A172 (cell line): ENCODE results near the gene ADCY2. TPM values are rescaled to one million over a fixed set of nuclear protein-coding genes. Genes with fewer than 3 reads are reported as not detected.
A peak's percentile ranks its signal among the peaks of the same experiment; 100 is the strongest.

Source experiments
- DNase-seq: peaks from one replicate; pipeline ENCODE4 v3.0.0-alpha.2; 2015; ENCODE audit warnings: low spot score
- total RNA-seq: library from RNA; depleted of rRNA; stranded (reverse); fragments of >200 nt; shearing (Covaris generic); gene quantifications from 2 replicates; pipeline ENCODE4 v1.2.3, GENCODE V29; 2014

Gene ADCY2
- total RNA-seq, 1 experiment from 2014 or later: 0.10 TPM

DNA sequence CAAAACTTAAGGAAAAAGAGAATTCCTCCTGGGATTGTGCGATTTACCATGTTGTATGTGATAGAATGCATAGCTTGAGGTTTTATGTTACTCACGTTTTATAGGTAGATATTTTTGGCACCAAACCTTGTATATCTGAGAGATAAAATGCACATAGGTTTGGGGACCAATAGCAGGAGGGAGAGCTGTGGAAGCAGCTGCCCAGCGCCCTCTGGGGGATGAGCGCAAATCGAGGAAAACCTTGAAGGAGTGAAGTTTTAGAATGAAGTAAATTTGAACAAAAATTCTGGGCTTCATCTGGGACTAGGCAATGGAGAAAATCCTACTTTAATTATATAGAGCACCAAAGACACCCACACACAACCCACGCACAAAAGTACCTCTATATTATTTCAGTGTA, 197.0 kb downstream of the ADCY2 start:
- no peak for DNase-seq

DNA sequence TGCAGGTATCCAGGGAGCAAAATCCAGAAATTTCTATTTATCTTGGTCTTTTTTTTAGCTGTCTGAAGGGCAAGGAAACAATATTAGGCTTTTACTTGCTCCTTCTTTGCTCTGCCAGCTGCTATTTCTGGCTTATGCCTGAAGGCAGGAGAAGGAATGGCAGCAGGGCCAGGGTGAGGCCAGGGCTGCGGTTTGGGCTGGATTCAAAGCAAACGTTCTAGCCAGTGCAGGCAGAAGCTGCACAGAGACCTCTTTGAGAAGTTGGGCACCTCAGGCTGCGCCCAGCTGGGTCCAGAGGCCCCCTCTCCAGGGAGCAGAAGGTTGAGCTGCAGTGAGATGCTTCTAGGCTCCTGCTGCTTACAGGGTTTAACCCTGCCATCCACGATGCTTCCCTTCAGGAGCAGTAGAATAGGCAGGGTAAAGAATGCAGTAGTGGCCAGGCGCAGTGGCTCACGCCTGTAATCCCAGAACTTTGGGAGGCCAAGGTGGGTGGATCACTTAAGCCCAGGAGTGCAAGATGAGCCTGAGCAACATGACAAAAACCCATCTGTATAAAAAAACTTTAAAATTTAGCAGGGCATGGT, 201.2 kb downstream of the ADCY2 start:
- DNase-seq: peak; percentile 19

DNA sequence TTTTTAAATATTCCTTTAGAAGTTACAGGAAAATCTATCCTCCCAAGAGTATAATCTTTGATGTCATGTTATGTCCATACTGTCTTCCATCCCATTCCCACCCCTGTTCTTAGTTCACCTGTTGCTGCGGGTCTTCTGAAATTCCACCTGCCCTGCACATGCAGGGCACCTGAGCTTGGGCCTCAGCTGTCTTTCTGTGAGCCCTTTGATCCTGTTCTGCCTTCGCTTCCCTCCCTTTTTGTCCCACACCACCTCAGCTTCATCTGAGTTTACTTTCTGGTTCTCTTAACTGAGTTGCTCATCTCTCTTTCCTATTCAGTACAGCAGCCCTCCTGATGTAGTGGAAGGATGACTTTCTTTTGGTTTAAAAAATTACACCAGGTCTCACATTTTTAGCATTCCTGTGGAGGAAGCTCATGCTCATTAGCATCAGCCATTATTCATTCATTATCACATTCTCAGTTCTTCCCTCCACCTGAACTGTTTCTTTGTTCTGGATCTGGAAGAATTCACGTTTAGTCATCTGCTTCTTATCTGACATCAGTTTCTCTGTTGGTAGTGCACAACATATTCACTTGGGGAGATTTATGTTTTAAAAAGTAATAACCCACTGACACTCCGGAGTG, 211.0 kb downstream of the ADCY2 start:
- peak; percentile 41 for DNase-seq

DNA sequence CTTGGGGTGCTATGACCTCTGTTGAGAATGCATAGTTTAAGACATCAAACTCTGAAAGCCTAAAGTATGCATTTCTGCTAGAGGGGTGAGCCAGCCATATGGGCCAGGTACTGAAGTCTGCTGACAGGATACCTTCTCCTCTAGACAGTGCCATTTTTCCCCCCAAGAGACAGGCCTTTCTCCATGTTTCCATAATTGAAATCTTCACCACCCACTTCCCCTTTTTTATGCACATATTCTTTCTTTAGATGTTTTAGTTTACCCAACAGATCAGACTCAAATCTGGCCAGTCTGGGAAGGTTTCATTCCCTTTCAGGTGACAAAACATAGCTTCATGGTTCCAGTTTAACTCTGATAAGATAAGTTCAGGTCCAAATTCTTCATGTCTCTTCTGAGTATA, 212.8 kb downstream of the ADCY2 start:
- DNase-seq: no peak

DNA sequence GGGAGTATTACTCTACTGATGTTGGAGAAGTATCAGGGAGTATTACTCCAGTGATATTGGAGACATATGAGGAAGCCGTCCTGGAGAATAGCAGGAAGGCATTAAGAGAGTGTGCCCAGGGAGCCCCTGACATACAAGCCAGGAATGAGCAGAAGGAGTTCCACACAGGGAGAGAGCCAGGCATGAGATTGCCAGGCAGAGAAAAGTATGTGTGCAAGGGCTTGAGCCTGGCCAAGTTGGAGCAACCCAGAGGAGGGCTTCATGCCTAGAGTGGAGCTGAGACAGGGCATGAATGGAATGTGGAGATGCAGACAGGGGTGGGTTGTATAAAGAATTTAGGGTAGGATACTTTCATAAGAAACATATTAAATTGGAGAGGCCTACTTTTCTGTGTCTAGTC, 213.8 kb downstream of the ADCY2 start:
- DNase-seq: no peak

DNA sequence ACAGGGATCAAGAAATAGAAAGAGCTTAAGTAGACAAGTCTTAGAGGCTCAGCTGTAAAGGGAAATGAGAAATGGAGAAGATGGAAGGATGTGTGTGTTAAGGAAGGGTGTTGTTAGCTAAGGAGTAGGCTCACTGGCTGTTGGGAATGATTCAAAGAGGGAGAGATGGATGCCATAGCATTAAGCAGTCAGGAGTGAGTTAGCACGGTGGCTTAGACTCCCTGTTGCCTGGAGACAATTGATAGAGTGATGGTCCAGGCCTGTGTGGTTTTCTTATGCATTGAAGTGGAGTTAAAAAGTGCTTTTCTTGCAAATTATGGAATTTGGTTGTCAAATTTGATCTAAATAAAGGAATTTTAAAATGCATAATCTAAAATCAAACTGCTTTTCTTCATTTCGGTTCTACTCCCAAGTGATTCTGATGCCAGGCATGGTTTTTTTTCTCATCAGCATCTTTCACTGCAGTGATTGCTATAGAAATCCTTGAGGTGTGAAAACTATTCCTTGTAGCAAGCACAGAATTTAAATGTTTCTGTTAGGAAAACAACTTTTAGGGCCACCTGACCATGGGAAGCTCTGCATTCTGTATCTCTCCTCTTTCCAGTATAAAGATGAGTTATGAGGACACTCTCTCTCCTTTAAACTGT, 214.7 kb downstream of the ADCY2 start:
- DNase-seq: no peak

DNA sequence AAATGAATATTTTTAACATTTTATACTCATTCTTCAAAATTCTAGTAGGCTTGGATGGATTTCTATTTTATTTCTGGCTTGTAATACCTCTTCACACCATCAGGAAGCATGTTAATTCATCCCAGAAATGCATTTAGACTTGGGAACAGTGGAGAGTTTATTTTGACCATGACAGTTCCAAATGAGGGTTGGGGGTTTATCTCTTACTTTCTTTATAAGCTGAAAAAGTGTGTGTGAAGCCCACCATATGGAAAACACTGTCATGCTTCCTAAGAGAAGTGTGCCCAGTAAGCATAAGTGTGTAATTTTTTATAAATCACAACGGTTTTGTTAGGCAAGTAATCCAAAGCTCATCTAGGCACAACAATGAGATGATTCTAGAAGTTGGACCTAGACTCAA, 215.6 kb downstream of the ADCY2 start:
- DNase-seq: no peak

DNA sequence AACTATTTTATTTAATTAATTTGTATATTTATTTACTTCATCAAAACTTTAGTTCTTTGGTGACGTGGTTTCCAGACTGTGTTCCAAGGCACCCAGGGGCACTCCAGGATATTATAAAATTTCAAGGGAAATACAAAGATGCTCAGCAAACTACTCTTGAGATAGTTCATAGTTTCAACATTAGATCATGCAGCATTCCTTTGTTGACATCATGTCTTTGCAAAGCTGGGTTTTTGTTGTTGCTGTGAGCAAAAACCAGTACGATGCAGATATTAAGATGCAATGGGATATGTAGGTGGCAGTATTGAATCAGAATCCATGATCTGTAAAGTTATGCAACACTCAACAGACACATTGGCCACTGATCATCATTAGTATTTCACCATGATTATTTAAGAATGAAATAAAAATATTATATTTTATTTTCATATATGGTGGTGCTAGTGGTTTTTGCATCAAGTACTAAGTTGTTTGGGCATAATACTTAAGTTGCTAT, 219.7 kb downstream of the ADCY2 start:
- peak; percentile 28 for DNase-seq

DNA sequence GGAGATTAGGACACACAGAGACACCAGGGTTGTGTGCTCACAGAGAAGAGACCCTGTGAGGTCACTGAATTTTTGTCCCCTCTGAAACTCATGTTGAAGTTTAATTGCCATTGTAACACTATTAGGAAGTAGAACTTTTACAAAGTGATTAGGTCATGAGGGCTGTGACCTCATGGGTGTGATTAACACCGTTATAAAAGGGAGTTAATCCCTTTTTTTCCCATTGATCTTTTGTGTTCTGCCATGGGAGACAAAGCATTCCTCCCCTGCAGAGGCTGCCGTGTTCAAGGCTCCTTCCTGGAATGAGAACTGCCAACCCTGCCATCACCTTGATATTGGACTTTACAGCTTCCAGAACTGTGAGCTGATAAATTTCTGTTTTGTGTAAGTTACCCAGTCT, 221.0 kb downstream of the ADCY2 start:
- no peak for DNase-seq

DNA sequence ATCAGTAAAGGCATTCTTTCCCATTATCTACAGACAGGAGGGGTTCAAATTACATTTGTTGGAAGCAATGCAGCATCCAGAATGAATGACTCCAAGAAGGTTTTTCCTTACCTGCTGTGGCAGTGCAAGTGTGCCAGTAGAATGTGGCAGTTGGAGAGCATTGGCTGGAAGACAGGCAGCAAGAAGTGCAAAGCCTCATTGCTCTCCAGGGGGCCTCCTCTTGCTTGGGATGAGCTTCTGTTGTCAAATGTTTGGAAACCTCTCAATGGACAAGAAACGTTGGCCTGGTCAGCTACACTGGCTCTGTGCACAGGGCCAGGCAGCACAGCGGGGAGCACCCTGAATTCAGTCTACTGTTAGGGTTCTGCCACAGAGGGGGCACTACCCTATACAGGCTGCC, 226.6 kb downstream of the ADCY2 start:
- no peak for DNase-seq

DNA sequence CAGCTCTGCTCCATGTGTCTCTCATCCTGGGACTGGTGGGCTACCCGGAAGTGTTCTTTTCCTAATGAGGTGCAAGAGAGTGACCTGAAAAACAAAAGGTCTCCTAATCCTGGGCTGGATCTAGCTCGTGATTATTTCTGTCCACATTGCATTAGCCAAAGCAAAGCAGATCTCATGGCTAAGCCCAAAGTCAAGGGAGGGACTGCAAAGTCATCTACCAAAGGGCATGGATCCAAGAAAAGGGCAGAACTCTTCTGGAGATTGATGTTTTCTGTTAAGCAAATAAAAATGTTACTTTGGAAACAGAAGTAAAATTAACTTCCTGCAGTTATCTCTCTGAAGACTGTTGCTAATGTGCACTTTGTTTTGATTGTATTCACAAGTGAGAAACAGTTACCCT, 229.8 kb downstream of the ADCY2 start:
- no peak for DNase-seq

DNA sequence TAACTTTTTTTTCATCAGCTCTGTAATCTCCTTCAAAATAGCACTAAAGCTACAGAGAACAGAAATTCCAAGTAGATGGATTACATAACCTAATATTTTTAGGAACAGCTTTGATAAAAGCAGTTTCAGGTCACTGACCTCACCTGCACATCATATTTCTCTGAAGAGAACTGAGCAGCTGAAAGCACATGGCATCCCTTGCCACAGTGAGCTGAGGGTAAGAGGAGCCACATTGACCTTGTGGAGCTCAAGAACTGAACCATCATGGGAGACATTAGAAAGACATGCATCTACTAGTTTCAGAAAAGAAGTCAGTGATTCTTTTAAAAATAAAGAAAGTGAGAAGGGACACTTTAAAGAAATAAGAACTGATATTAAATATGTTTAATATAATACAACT, 232.3 kb downstream of the ADCY2 start:
- DNase-seq: no peak

DNA sequence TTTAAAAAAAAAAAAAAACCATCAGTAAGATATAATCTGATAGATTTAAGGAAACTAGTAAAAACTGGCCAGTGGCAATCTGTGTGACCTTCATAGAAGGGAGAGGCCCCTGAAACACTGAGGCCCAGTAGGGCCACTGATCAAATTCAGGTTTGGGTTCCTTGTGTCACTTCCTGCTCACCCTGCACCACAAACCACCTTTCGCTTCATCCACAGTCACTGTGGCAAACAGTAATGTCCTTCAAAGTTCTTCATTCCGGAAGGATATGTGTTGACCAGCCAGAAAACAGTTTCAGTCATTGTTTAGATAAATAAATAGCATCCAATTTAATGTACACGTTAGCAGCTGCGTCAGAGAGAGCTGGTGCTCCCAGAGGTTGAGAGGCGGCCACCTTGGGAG, 232.9 kb downstream of the ADCY2 start:
- no peak for DNase-seq

DNA sequence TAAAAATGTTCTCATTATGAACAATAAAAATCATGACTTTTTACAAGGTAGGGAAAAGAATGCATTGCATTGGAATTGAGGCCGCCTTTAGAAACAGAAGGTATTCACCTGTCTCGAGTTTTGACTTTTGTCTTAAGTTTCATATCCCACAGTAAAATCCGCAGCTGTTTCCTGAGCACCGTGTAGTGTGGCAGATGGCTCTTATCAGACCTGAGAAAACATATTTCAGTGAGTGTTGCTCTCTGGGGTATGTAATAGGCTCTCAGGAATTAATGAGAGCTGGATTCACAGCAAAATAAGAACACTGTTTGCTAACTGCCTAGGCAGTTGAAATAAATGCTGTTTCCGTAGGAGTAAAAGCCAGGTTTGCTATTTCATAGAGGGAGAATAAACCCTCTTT, 233.6 kb downstream of the ADCY2 start:
- DNase-seq: no peak

DNA sequence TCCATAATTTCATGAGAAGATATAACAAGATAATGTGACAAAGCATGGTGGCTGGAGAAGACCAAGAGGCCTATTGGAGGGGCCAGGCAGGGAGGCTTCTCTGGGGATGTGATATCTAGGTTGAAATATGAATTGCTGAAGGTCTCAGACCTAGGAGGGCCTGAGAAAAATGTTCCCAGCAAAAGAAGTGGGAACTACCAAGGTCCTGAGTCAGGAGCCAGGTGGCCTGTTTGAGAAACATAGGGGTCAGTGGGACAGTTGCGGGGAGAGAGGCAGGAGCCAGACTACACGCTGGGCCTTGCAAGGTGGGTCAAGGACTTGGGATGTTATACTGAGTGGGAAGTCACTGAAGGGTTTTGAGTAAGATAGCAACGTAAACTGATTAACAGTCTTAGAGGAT, 238.9 kb downstream of the ADCY2 start:
- no peak for DNase-seq

DNA sequence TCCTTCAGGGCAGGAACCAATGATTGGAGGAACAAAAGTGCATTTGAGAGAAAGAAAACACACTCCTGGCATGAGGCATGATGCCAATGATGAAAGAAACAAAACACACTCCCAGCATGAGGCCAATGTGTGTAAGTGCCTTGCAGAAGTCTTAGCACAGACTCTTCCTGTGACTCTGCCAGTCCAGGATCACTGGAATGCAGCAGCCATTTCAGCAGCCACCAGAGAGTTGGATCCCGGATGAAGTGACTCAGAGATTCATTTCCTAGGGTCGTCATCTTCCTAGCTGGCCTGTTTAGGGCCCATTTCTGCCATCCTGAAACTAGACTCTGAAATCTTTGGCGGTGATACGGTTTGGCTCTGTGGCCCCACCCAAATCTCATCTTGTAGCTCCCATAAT, 242.5 kb downstream of the ADCY2 start:
- DNase-seq: peak; percentile 31

DNA sequence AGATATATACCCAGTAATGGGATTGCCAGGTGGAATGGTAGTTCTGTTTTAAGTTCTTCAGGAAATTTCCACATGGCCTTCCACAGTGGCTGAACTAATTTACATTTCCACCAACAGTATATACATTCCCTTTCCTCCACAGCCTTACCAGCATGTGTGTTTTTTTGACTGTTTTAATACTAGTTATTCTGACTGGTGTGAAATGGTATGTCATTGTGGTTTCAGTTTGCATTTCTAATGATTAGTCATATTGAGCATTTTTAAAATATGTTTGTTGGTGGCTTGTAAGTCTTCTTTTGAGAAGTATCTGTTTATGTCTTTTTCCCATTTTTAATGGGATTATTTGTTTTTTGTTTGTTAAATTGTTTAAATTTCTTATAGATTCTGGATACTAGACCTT, 246.1 kb downstream of the ADCY2 start:
- peak; percentile 35 for DNase-seq

DNA sequence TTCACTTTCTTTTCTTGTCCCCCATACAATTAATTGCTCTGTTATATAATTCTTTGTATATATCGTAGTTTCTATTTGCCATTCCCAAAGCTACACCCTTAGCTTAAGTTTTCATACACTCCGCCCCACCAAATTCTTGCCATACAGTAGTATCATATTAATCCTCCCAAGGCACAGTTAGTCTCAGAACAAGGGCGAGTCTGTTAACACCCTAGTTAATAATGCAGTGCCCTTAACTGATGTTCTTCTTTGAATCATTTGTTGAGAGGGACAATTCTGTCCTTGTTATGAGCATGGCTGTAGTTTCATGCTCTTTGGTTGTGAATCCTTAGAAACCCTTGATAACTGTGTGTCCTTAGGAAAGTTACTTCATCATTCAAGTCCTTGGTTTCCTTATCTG, 248.8 kb downstream of the ADCY2 start:
- DNase-seq: no peak

DNA sequence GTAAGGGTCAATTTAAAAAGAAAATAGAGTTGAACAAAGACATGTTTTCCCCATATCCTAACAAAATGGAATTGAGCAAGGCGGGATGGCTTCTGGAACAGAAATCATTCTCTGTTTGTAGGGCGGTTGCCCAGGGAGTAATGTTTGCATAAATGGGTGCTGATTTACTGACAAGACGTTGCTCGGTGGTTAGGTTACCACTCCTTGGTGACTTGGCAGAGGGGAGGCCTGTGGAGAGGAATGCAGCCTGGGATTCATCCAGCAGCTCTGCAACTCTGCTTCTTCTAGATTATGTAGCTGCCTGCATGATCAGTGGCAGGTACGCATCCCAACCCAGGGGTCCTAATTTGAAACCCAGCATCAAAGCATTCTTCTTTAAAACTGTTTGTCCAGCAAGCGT, 254.8 kb downstream of the ADCY2 start:
- no peak for DNase-seq

DNA sequence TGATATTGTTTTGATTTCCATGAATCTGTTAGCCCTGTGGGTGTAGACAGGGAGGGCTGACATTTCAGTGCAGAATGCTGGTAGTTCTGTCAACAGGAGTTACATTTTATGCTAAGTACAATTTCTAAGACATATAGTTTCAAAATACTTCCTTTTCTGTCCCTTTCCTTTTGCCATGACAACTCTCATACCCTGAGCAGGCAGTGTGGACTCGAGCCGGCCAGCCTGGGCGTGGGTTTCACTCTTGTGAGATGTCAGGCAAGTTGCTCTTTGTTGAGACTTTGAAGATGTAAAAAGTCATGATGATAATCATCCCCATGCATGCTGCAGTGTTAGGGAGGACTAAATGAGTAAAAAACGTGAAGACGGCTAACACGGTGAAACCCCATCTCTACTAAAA, 257.1 kb downstream of the ADCY2 start:
- DNase-seq: no peak

DNA sequence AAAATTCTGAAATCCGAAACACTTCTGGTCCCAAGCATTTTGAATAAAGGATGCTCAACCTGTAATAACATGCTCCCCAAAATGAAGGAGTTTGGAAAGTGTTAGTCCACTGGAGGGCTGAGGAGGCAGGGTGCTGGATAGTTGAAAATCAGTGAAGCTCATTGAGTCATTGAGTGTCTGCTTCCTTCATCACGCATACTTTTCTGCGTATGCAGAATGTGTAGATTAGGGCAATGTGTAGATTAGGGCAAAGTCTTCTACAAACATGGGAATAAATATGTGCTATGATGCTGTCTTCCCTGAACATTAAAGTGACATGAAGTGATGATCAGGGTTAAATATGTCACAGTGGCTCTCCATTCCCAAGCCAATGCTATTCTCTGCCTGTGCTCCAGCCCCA, 261.2 kb downstream of the ADCY2 start:
- no peak for DNase-seq

DNA sequence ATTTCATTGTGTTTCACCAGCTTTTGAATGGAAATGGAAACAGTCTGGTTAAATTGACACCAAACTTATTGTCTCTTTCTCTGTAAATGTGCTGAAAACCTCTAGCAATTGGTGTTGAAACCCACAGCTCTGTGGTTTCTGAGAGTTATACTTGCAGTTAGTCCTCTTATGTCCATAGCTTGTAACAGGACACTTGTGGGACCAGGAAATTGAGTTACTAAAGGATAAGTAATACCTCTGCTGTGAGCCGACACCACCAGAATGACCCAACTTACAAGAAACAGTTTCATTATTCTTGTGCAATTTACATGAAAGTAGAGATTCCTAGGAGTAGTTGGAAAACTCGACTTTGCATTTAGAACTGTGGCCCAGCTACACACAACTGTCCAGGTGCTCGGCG, 263.5 kb downstream of the ADCY2 start:
- no peak for DNase-seq

DNA sequence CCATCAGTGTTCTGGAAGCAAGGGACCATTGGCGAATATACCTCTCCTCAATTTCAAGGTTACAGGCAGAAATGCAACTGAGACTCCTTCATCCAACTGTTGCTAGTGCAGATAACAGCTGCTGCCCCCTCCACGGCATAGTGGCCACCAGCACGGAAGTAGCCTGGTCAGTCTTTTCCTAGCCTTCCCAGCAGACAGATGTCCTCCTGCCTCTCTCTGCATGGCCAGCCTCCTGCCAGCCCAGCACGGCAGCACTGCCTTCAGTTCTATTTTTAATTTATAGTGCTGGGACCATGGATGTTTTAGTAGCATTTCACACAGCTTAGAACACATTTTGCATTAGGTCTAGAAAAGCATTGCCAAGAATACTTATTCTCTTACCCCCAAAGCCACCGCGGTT, 266.4 kb downstream of the ADCY2 start:
- no peak for DNase-seq

DNA sequence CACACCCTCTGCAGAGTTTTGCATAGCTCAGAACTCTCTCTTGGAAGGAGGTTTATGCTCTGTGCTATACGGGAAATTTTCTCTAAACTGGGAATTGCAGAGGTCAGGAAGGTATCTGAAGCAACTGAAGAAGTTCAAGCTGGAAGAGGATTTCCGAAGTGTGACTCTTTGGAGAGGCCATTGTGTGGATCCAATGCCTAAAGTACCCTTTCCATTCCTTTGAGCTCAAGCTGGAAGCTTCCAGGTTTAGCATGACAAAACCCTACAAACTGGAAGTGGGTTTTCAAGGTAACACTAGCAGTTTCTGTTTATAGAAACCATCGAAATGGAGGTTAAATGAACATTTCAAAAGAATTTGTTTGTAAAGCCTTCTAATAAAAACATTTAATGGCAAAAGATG, 267.9 kb downstream of the ADCY2 start:
- no peak for DNase-seq
